ENCODE measurements around the gene MYADML2.

The MYADML2 gene

GRCh38 chr17:81890447-81891302 lies 56.4 kb downstream of the MYADML2 start:
- DNase-seq = peak; percentile 28 to 53

Data from inflammatory macrophage (primary cell).